Measurements from ENCODE around the gene RHOG.
"Not testable (repeated sequence)": the region's sequence is repeated elsewhere in the genome, so short reads cannot be mapped to it uniquely, and the experiment has no call there.

Gene RHOG

DNA sequence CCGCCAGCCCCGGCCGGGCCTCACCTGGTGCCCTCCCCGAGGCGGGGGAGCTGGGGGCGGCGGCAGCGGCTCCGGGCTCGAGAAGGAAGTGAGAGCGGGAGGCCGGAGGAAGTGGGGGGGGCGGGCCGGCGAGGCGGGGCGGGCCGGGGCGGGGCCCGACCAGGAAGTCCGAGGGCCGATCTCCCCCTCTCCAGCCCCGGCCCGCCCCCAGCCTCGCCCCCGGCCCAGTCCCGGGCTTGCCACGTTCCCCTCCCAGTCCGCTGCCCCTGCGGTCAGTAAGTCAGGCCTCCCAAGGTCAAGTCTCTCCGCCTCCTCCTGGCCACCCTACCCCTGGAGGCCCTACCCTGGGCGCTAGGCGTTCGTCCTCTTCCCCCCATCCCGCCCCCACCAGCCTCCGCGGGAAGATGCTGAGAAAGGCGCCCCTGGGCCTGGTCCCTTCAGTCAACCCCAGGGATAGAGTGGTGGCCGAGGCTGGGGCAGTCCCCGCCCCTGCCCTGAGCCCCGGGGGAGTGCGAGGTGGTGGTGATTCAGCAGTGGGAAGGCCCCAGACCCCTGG lies at the start of gene RHOG:
Gene RHOG, minus strand, starts transcription at position 90 of the 556 bp plus-strand sequence. CDS start 12,821 bp downstream, outside the sequence.
- peak; percentile 76 for DNase-seq (ENCODE audit: low spot score)

GRCh38 chr11:3890014-3890413 lies 49.3 kb upstream of the RHOG start:
- no peak for DNase-seq (ENCODE audit: low spot score)

- DNase-seq (ENCODE audit: low spot score) = no peak
These were observed 48.1 kb upstream of the RHOG start for GRCh38 chr11:3888876-3889275.

DNA sequence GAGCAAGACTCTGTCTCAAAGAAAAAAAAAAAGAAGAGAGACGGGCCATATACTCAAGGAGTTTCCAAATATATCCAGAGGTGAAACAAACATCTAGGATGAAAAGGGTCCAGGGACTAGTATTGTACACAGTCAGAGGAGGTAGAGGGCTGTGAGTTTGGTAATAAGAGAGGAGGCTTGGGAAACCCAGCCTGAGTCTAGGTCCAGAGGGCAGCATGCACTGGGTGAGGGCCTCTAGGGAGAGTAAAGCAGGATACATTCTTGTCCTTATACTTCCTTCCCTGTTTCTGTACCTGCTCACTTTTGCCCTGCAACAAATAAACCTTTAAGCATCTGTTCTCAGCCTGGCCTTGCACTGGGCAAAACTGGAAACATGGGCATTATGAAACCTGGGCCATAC lies 46.2 kb upstream of the RHOG start:
- no peak for DNase-seq (ENCODE audit: low spot score)

- DNase-seq (ENCODE audit: low spot score) = peak; percentile 32
These were observed 45.1 kb upstream of the RHOG start for GRCh38 chr11:3885855-3886254.

DNA sequence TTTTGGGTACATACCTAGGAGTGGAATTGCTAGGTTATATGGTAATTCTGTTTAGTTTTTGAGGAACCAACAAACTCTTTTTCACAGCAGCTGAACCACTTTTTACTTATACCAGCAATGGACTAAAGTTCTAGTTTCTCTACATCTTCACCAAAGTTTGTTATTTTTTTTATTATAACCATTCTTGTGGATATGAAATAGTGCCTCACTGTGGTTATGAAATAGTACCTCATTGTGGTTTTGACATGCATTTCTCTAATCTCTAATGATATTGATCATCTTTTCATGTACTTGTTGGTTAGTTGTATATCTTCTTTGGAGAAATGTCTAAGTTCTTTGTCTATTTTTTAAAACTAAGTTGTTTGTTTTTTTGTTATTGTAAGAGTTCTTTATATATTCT lies 41.9 kb upstream of the RHOG start:
- no peak for DNase-seq (ENCODE audit: low spot score)

DNA sequence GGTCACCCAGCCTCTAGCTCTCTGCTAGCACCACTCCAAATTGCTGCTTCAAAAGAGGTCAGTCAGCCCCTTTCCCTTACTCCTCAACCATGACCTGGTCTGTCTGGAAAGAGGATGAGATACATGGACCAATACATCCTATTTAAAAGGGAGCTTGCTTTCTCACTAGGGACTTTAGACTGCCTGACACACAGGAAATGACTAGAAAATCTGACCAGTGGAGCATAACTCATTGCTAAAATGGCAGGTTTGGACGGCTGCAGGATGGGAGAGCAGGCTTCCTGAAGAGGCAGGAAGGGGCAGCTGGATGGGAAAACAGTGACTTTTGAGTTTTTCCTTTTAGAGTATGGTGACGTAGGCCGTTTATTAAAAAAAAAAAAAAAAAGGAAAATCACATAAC lies 40.0 kb upstream of the RHOG start:
- no peak for DNase-seq (ENCODE audit: low spot score)

DNA sequence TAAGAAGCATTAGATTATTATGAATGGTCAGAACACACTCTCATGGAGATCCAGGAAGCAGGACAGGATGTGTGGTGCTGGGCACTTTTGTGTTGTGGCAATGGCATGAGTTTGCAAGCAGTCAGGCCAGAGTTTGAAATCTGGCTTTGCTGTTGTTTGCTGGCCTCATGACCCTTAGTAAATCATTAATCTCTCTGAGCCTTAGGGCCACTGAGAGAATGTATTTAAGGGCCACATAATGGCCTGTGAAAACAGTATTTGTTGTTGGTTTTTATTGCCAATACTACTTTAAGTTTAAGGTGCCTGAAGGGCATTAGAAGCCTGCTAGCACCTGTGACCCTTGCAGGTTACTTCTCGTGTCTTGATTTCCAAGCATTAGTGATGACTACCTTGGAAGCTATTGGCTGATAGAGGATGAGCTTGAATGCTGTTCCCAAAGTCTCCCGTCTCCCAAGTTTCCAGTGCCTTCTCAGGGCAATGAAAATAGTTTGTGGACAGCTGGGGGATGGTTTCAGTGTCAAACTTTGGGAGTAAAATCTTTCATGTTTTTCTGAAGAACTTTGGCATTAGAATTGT lies 39.3 kb upstream of the RHOG start:
- peak; percentile 49 for DNase-seq (ENCODE audit: low spot score)

DNA sequence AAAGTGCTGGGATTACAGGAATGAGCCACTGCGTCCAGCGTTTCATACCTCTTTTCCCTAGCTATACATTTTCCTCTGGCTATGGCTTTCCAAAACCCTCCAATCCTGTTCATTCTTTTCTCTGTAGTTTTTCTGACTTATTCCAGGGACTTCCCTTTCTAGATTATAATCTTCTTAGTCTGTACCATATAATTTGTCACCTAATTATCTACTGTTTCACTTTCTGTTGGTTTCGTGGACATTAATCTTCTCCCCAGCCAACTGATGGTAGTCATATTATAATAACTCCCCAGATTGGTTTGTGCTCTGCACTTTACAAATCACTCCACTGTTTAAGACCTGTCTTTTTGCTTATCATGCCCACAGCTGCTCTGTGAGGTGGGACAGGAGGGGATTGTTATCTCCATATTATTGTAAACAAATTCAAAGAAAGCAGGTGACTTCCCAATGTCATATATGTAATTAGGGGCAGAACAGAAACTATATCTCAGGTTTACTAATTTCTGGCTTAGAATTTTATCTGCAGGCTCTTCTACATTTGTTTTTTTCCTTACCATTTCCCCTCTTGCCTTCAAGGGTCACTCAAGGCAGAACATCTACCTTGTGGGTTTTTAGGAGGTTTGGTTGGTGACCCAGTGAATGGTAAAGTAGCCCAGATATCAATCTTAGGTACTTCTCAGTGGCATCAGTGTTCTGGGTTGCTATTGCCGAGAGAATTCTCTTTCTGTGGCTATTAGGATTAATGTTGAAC lies 38.6 kb upstream of the RHOG start:
- DNase-seq (ENCODE audit: low spot score) = no peak

- no peak for DNase-seq (ENCODE audit: low spot score)
These were observed 37.5 kb upstream of the RHOG start for GRCh38 chr11:3878258-3878584.

- no peak for DNase-seq (ENCODE audit: low spot score)
These were observed 36.9 kb upstream of the RHOG start for GRCh38 chr11:3877364-3878257.

DNA sequence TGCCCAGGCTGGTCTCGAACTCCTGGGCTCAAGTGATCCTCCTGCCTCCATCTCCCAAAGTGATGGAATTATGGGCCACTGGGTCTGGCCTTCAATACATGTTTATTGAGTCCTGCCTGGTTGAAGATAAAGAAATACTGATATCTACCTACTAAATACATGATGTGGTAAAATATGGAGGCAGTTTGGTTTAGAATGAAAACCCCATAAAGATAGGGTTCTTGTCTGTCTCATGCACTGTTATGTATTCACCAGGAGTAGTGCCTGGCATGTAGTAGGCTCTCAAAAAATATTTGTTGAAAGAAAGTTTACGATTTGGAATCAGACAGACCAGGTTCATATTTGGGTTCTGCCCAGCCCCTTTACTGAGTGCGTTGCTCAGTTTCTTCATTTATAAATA lies 35.9 kb upstream of the RHOG start:
- DNase-seq (ENCODE audit: low spot score) = no peak

- DNase-seq (ENCODE audit: low spot score) = no peak
These were observed 33.1 kb upstream of the RHOG start for GRCh38 chr11:3873712-3874349.

- DNase-seq (ENCODE audit: low spot score) = no peak
These were observed 26.7 kb upstream of the RHOG start for GRCh38 chr11:3867209-3868091.

GRCh38 chr11:3866836-3867208 lies 26.1 kb upstream of the RHOG start:
- DNase-seq (ENCODE audit: low spot score) = no peak

DNA sequence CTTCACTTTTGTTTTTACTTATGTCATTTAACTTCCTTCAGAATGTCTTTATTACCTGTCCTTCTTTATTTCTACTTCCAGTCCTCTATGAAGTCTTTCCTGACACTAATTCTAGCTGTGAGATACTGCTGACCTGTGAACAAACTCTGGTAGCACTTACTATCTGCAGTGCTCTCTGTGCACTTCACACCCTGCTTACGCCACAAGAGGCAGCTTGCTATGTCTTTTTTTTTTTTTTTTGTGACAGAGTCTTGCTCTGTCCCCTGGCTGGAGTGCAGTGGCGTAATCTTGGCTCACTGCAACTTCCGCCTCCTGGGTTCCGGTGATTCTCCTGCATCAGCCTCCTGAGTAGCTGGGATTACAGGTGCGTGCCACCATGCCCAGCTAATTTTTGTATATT lies 25.4 kb upstream of the RHOG start:
- DNase-seq (ENCODE audit: low spot score) = no peak

DNA sequence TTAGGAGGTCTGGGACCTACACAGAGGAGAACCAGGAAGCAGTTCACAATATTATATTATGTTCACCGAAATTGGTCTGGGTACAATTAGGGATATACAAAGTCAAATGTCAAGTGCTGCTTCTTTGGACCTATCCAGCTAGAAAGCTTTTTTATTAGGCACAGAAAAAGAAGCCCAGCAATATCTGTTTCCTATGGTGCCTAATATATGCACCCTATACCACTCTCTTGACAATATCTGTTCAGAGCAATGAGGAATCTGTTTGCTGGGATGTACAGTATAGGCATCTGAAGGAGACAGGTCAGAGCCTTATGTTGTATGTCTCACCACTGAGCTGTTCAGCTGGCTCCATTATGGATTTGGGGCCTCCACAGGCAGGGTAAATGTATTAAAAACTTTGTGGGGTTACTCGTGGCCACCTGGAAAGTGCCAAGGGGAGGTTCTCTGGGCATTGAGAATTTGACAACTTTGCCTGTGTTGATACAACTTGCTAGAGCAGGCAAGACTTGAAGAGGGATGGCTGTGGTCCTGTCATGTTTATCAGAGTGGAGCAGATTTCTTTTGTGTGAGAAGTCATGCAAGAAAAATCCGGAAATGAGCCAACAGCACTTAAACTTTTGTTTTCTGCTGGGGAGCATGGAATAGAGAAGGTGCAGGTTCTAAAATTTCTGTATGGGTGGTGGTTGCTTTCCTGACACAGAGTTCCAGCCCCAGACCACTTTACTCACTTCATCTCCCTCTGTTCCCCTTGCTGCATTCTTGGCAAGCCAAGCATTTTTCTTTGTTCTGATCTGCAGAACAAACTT lies 24.8 kb upstream of the RHOG start:
- DNase-seq (ENCODE audit: low spot score) = no peak

DNA sequence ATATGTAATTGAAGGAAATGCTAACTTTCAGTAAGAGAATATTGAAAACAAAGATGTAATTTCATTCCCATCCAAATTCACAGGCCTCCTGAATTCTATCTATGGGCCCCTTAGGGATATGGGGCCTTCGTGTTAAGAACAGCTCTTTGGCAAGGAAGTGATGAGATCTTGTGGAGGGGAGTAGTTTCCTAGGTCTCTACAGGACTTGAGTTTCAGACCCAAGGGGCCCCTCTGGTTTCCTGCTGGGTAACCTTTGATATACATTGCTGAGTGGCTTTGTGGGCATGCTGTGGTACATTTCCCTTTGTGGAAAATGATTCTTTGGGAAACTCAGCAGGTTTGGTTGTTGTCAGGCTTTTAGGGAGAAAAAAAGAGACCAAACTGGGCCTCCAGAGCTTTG lies 20.9 kb upstream of the RHOG start:
- no peak for DNase-seq (ENCODE audit: low spot score)

- DNase-seq (ENCODE audit: low spot score) = not testable (repeated sequence)
These were observed 20.2 kb upstream of the RHOG start for GRCh38 chr11:3860898-3861393.

- no peak for DNase-seq (ENCODE audit: low spot score)
These were observed 19.6 kb upstream of the RHOG start for GRCh38 chr11:3860375-3860774.
